HG02798 (cell line): ENCODE data around the gene TBC1D2B.

Experiments used
- ATAC-seq: cut with Tn5 transposase; IDR thresholded peaks from one replicate; pipeline ENCODE4 v1.9.1; 2021; ENCODE audit warnings: mild to moderate bottlenecking; ENCODE audit not compliant: unreplicated experiment, poor library complexity

TBC1D2B gene

GRCh38 chr15:78098131-78098755 lies 20.7 kb upstream of the TBC1D2B start:
- ATAC-seq = no peak

DNA sequence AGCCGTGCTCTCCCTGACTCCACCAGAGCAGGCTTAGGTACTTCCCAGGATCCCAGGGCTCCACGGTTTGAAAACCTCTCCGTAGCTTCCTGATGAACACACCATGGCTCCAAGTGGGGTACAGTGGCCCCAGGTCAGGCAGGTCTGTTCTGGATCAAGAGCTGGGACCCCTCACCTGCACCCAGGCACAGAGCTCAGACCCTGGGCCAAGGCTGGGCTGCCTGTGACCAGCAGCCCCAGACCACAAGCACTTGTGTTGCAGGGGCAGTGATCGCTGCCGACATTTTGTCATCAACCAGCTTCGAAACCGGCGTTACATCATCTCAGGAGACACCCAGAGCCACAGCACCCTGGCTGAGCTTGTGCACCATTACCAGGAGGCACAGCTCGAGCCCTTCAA lies 20.2 kb upstream of the TBC1D2B start:
- no peak for ATAC-seq

- no peak for ATAC-seq
Measured at GRCh38 chr15:78093242-78094020, 15.9 kb upstream of the TBC1D2B start.

DNA sequence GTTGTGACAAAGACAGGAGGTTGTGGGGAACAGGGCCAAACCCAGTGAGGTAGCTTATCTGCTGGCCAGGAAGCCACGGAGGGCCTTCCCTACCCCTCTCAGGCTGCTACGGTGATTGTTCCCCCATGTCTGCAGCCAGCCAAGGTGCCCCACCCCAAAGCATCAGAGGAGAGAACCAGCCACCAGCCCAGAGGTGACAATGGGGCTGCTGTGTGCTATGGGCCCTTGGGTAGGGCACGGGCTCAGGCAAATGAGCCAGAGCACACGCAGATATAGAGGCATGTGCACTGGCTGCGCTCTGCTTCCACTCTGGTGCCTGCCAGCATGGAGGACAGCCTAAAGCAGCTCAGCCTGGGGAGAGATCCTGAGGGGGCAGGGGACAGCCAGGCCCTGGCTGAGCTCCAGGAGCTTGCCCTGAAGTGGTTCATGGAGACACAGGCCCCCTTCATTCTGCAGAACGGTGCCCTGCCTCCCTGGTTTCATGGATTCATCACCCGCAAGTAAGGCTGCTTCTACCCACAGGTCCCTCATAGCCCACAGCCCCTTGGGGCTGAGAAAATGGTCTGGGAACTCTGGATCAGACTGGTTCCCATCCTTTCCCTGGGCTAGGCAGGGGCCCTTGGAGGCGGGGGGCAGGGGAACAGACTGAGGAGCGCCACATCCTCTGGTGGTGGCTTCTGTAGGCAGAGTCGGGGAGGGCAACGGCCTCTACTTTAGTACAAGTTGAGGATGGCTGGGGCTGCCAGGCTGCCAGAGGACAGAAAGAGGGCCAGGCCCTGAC lies 14.9 kb upstream of the TBC1D2B start, which contains the start of gene SH2D7:
TSS of gene SH2D7 (plus strand) at position 301 of the 781 bp plus-strand sequence. CDS start at position 325, 24 bp downstream.
- ATAC-seq = no peak

- no peak for ATAC-seq
Measured at GRCh38 chr15:78090422-78091063, 13.0 kb upstream of the TBC1D2B start.

GRCh38 chr15:78088773-78089080 lies 11.2 kb upstream of the TBC1D2B start:
- no peak for ATAC-seq

GRCh38 chr15:78087951-78088772 lies 10.7 kb upstream of the TBC1D2B start:
- peak; percentile 66 for ATAC-seq

DNA sequence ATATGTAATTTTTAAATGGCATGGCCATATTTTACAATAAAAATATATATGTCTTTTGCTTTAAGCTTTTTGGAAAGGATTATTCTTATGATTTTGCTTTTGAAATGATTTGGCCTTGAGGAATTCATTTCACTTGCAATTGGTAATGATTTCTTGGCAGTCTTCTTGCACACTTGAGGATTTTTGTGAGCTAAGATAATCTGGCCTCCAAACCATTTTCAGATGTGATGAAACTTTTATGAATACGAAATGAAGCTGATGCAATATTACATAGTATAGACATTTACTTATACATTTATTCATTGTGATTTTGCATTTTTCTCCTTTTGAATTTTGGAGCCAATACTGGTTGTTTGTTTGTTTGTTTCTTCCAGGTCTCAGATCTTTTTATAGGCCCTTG lies 8.4 kb upstream of the TBC1D2B start:
- no peak for ATAC-seq

GRCh38 chr15:78084449-78084750 lies 6.9 kb upstream of the TBC1D2B start:
- ATAC-seq = no peak

- ATAC-seq = peak; percentile 76
Measured at GRCh38 chr15:78083687-78084448, 6.4 kb upstream of the TBC1D2B start.

DNA sequence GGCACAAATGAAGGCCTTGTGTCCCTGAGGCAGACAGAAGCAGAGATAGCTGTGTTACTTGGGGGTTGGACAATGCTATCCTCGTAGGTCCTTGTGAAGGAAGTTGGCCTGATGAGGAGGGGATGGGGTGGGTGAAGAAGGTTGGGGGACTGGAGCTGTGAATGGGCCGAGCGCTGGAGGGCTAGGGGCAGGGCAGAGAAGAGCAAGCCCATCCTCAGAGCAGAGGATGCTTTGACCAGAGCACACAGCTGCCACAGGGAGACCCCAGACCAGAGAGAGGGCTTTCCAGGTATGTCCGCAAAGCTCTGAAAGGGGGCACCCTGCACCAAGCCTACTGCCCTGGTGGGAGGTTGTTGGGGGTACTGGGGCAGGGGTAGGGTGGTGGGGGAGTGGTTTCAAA lies 5.7 kb upstream of the TBC1D2B start:
- ATAC-seq = no peak

- ATAC-seq = no peak
Measured at GRCh38 chr15:78082743-78083110, 5.2 kb upstream of the TBC1D2B start.

- ATAC-seq = no peak
Measured at GRCh38 chr15:78082106-78082742, 4.7 kb upstream of the TBC1D2B start.

GRCh38 chr15:78080088-78080460 lies 2.6 kb upstream of the TBC1D2B start:
- ATAC-seq = no peak

DNA sequence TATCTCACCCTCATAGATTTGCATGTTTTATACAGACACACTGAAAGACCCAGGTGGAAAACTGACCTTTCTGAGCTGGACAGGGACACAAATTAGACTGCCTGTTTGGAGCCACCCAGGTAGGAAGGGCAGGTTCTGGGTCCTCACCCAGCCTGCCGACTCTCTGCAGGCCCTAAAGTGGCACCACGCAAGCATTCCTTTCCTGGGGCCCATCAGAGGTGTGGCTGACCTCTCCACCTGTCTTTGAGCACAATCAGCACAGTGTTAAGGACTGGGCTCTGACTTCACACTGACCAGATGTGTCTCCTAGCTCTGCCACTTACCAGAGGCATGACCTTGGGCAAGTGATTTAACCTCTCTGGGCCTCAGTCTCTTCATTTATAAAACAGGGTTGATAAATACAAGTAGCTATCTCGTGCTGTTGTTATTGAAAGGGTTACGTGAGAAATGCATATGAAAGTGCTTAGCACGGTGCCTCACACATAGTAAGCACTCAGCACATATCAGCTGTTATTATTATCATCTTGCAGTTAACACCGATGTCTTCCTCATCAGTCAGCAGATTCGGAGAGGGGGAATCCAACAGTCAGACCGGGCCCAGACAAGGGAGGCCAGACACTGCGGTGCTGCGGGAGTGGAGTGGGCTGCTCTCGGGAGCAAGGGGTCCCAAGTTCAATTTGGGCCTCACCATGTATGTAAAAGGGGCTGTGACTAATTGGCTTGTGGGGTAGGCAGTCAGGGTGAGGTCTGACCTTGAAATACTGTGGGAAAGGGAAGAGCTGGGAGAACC lies 2.0 kb upstream of the TBC1D2B start:
- no peak for ATAC-seq

DNA sequence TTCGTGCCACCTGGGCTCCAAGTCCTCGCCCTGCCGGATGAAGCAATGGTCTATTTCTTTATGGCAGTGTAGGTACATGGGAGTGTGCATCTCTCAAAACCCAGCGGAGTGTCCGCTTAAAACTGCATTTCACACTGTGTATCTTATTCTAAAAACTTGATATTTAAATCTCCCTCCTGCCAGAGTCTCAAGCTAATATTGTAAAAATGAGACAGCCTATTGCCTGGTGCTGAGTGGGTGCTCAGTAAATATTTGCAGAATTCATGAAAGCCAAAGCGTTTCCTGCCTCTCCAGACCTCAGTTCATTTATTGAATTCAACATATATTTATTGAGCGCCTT lies 330 bp upstream of the TBC1D2B start:
- no peak for ATAC-seq

DNA sequence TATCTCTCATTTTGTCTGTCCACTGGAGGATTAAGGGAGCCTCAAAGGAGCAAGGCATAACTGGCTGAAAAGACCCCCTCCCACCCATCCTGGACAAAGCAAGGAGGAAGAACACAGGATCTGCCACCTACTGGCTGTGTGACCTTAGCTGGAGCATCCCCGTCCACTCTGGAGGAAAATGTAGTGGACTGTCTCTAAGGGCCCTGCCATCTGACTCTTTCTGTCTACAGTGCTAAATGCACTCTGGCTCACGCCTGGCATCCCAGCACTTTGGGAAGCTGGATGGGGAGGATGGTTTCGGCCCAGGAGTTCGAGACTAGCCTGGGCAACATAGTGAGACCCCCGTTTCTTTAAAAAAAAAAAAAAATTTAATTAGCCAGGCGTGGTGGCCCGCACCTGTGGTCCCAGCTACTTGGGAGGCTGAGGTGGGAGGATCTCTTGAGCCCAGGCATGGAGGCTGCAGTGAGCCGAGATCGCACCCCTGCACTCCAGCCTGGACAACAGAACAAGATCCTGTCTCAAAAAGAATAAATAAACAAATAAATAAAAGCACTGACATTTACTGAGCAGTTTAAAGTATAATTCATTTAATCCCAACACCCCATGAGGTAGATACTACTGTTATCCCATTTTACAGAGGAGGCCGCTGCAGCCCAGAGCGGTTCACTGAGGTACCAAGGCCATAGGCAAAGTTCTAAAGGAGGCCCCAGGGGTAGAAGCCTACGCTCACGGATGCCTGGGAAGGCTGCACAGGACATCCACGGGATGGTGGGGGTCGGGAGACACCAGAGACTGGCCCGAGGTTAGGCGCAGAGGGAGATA lies 1.1 kb downstream of the TBC1D2B start:
- ATAC-seq = no peak
